NCI-H146 treated with DMSO at 0.1 percent for 48 hours (cell line): ENCODE data around the gene KLK10.

Experiments
- DNase-seq: peaks from one replicate; lab custom pipeline; 2025; ENCODE audit not compliant: unreplicated experiment; lab: John Stamatoyannopoulos, UW

Gene KLK10

GRCh38 chr19:51026554-51026831 is 7.0 kb upstream of the KLK10 start, which contains the start of gene KLK11:
TSS of gene KLK11 (minus strand) at chr19:51026616. CDS start at chr19:51025631, 985 bp downstream.
- no peak for DNase-seq

- DNase-seq, result no peak
Measured at GRCh38 chr19:51025809-51026553, 6.5 kb upstream of the KLK10 start.

GRCh38 chr19:51025401-51025800 is 5.9 kb upstream of the KLK10 start:
- no peak for DNase-seq

GRCh38 chr19:51024924-51025323 is 5.4 kb upstream of the KLK10 start:
- peak; percentile 13 for DNase-seq

- no peak for DNase-seq
Measured at GRCh38 chr19:51023946-51024345, 4.4 kb upstream of the KLK10 start.

- DNase-seq, result no peak
Measured at GRCh38 chr19:51022526-51022925, 3.0 kb upstream of the KLK10 start.

- DNase-seq, result peak; percentile 27
Measured at GRCh38 chr19:51020988-51021651, 1.6 kb upstream of the KLK10 start.

- no peak for DNase-seq
Measured at GRCh38 chr19:51018745-51019543, 565 bp downstream of the KLK10 start.

- peak; percentile 26 for DNase-seq
Measured at GRCh38 chr19:51016798-51017683, 2.5 kb downstream of the KLK10 start.

GRCh38 chr19:51015691-51016267 is 3.7 kb downstream of the KLK10 start:
- DNase-seq, result no peak

GRCh38 chr19:51014242-51014641 is 5.3 kb downstream of the KLK10 start:
- DNase-seq, result no peak

- no peak for DNase-seq
Measured at GRCh38 chr19:51012661-51013190, 6.8 kb downstream of the KLK10 start.

- DNase-seq, result no peak
Measured at GRCh38 chr19:51010066-51010795, 9.3 kb downstream of the KLK10 start.

GRCh38 chr19:51009061-51009891 is 10.2 kb downstream of the KLK10 start:
- DNase-seq, result no peak

GRCh38 chr19:51007488-51007887 is 12.0 kb downstream of the KLK10 start:
- no peak for DNase-seq

- DNase-seq, result no peak
Measured at GRCh38 chr19:51006406-51006805, 13.1 kb downstream of the KLK10 start.

- DNase-seq, result no peak
Measured at GRCh38 chr19:51005248-51005647, 14.3 kb downstream of the KLK10 start.

- DNase-seq, result no peak
Measured at GRCh38 chr19:51003316-51003715, 16.2 kb downstream of the KLK10 start.
